Activated CD8-positive, alpha-beta memory T cell treated with anti-CD3 and anti-CD28 coated beads, Interleukin-2, amount 50 U/mL, for 48 hours (primary cell): ENCODE measurements around the gene NKX2-3.
A peak's percentile ranks its signal among the peaks of the same experiment; 100 is the strongest.

Source experiments
- DNase-seq: peaks from one replicate; pipeline ENCODE4 v3.0.0-alpha.2; 2020

NKX2-3 gene

GRCh38 chr10:99539120-99539519, 6.4 kb downstream of the NKX2-3 start:
- DNase-seq, result no peak

- DNase-seq, result no peak
Measured at GRCh38 chr10:99539820-99540219, 7.1 kb downstream of the NKX2-3 start.

GRCh38 chr10:99540306-99540656, 7.5 kb downstream of the NKX2-3 start:
- no peak for DNase-seq

GRCh38 chr10:99540657-99541531, 8.2 kb downstream of the NKX2-3 start:
- DNase-seq, result no peak

- no peak for DNase-seq
Measured at GRCh38 chr10:99544322-99544721, 11.6 kb downstream of the NKX2-3 start.

DNA sequence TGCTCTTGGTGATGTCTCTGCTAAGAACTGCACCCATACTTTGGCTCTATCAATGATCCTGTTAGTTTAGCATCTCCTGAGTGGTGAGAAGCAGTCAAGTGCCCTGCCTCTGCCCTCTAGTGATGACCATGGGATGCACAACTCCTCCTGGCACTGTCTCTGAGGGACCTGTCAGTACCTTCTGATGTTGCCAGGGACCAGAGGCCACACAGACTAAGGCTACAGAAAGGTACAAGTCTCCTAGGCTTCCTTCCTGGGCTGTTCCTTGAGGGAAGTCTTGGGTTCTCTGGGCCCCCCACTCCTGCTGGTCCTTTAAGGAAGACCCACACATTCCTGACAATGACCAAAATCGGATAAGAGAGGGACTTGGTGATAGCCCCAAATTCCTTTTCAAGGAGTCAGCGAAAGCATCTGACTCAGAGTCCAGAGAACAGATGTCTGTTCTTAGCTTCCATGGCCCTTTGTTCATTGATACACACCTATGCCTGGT, 15.3 kb downstream of the NKX2-3 start:
- no peak for DNase-seq

DNA sequence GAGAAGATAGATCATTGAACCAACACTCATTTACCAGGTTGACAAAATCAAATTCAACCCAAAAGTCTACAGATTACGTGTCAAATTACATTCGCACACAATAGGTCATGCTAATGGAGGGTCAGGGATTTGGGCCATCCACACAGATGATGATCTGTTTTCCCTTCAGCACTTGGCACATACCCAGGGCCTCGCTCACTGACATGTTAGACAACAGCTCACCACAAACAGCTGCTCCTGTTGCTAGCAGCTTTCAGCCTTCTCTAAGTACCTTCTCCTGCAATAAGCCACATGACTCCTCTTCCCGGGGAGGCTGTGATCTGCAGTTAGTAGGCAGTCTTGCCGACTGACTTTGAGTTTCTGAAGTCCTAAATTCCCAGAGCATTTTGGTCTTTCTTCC, 18.4 kb downstream of the NKX2-3 start:
- no peak for DNase-seq

DNA sequence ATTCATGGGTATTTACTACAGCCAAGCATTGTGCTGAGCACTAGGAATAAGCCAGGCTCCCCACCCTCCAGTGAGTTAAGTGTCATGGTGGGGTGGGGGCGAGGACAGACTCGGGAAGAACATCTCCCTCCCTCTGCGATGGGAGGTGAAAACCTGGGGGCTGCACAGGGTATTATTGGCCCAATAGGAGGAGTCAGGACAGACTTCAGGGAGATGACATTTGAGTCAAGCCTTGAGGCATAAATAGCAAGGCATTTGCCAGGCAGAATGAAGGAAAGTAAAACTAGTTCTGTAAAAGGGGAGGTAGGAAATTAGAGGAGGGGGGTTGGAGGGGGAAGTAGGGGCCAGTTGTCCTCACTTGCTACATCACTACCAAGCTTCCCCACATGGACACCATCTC, 18.9 kb downstream of the NKX2-3 start:
- DNase-seq, result no peak

GRCh38 chr10:99555371-99555770, 22.6 kb downstream of the NKX2-3 start:
- no peak for DNase-seq

- DNase-seq, result no peak
Measured at GRCh38 chr10:99555825-99556523, 23.2 kb downstream of the NKX2-3 start.

DNA sequence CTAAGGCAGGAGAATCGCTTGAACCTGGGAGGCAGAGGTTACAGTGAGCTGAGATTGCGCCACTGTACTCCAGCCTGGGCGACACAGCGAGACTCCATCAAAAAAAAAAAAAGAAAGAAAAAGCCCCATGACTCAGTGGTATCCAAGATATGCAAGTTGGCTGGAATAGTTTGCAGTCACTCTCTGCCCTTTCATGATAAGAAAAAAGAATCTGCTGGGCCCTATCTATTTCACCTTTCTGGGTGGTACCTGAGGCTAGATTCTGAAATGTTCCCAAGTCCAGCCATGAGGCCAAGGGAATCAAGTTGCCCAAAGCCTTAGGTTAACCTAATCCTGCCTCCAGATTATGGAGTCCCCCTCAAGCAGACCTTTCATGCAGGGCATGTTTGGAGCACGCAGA, 24.3 kb downstream of the NKX2-3 start:
- no peak for DNase-seq

DNA sequence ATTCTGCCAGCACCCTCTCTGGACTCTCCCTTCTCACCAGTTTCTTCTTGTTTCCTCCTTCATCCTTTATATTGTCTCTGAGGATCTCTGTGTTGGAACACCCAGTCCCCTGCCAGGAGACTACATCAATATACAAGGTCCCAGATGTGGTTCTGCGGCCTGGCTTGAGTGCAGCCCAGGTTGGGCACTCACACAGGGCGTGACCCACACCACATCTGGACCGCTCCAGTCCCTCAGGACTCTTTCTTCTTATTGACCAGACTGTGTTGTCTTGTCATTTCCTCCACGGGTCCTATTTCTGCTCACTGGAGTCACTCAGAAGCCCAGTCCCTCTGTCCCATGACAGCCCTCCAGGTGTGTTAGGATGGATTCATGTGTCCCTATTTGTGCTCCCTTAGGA, 26.0 kb downstream of the NKX2-3 start:
- no peak for DNase-seq

- peak; percentile 71 for DNase-seq
Measured at GRCh38 chr10:99560277-99561126, 27.8 kb downstream of the NKX2-3 start.

GRCh38 chr10:99562631-99563030, 29.9 kb downstream of the NKX2-3 start:
- DNase-seq, result no peak

GRCh38 chr10:99564361-99564760, 31.6 kb downstream of the NKX2-3 start:
- no peak for DNase-seq

DNA sequence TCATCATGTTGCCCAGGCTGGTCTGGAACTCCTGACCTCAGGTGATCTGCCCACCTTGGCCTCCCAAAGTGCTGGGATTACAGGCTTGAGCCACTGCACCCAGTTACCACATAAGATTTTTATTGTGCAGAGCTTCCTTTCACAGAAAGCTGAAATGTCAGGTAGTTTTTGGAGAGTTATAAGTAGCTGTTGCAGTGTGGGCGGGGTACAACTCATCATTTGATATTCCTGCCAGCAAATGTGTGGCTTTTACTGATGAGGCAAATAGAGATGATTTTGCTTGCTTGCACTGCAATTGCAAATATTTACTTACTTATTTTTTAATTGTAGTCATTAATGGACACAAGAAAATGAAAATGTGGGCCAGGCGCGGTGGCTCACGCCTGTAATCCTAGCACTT, 32.4 kb downstream of the NKX2-3 start:
- no peak for DNase-seq

GRCh38 chr10:99569253-99569939, 36.7 kb downstream of the NKX2-3 start:
- DNase-seq, result no peak

- DNase-seq, result no peak
Measured at GRCh38 chr10:99569961-99570360, 37.2 kb downstream of the NKX2-3 start.

- no peak for DNase-seq
Measured at GRCh38 chr10:99571816-99572215, 39.1 kb downstream of the NKX2-3 start.

DNA sequence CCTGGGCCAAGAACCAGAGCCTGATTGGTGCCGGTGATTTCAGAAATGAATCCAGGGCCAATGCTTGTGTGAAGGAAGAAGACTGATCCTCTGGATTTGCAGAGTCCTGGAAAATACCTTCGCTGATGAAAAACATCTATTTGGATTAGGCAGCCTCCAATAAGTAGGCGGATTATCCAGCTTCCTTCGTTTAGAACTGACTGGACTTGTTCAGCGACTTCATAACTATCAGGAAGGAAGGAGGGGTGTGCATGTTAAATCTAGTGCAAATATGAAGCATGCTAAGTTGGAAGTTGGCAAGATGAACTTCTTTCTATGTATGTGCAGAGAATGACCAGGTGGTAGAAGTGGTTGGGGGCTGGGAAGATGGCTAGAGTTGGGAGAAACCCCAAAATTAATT, 41.0 kb downstream of the NKX2-3 start:
- DNase-seq, result no peak

DNA sequence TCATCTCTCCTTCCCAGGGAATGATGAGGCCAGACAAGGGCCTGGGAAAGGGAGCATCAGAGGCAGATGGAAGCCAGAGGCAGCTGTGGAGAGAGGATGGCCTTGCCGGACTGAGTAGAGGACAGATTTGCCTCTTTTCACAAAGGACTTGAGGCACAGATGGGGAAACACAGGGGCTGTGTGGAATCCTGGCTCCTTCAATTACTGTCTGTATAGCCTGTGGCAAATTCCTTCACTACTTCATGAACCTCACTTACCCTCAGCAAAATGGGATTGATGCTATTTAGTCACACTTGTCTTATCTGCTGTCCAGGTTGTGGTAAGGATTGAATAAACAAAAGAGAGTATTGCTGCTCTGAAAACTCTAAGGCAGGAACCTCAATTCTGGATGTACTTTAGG, 47.2 kb downstream of the NKX2-3 start:
- no peak for DNase-seq

DNA sequence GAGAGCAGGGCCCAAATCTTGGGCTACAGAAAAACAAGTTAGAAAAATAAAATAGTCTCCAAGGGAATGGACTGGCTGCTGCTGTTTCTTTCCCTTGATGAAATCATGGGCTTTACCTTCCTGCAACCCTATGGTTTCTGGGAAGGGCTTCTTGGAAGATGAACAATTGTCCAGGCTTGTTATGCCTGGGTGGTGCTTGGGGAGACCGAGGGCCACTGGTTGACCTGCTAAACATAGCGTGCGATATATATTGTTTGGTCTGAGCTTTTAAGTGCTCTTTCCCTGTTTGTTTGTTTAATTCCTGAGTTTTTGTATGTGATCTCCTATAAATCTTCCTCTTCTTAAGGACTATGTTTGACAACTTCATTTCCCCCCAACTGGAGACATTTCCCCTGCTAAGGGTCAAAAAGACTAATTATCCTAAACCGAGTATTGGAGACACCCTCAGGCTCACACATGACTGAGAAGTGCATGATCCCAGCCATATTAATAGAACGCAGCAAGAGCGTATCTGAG, 49.6 kb downstream of the NKX2-3 start:
- no peak for DNase-seq

- DNase-seq, result no peak
Measured at GRCh38 chr10:99583687-99584086, 50.9 kb downstream of the NKX2-3 start.
